Measurements from ENCODE around the gene PCDHA1.
"Not testable (repeated sequence)": the region's sequence is repeated elsewhere in the genome, so short reads cannot be mapped to it uniquely, and the experiment has no call there.

The PCDHA1 gene

DNA sequence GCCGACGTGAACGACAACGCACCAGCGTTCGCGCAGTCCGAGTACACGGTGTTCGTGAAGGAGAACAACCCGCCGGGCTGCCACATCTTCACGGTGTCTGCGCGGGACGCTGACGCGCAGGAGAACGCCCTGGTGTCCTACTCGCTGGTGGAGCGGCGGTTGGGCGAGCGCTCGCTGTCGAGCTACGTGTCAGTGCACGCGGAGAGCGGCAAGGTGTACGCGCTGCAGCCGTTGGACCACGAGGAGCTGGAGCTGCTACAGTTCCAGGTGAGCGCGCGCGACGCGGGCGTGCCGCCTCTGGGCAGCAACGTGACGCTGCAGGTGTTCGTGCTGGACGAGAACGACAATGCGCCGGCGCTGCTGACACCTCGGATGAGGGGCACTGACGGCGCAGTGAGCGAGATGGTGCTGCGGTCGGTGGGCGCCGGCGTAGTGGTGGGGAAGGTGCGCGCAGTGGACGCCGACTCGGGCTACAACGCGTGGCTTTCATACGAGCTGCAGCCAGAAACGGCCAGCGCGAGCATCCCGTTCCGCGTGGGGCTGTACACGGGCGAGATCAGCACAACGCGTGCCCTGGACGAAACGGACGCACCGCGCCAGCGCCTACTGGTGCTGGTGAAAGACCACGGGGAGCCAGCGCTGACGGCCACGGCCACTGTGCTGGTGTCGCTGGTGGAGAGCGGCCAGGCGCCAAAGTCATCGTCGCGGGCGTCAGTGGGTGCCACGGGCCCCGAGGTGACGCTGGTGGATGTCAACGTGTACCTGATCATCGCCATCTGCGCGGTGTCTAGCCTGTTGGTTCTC is 64.1 kb downstream of the PCDHA1 start:
- not testable (repeated sequence) for DNase-seq (ENCODE audit: low read depth)

DNA sequence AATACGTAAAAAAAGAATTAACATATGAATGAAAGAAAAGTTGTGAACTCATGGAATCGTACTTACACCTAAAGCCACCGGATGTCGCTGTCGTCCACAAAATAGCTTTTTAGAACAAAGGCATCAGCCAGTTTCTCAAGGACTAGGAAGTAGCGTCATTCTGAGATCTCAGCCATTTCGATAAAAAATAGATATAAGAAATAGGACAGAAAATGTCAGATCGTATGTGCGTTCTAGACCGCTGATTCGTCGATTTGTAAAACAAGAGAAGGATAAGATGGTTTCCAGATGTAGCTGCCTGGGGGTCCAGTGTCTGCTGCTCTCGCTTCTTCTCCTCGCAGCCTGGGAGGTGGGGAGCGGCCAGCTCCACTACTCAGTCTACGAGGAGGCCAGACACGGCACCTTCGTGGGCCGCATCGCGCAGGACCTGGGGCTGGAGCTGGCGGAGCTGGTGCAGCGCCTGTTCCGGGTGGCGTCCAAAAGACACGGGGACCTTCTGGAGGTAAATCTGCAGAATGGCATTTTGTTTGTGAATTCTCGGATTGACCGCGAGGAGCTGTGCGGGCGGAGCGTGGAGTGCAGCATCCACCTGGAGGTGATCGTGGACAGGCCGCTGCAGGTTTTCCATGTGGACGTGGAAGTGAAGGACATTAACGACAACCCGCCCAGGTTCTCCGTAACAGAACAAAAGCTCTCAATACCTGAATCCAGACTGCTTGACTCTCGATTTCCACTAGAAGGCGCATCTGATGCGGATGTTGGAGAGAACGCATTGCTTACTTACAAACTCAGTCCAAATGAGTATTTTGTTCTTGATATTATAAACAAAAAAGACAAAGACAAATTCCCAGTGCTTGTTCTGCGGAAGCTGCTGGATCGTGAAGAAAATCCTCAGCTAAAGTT is 70.1 kb downstream of the PCDHA1 start, which contains the start of gene PCDHA10:
Gene PCDHA10 (plus strand): TSS at position 126 of the 903 bp plus-strand sequence. CDS start 152 bp downstream, at position 278.
- DNase-seq (ENCODE audit: low read depth) = no peak

DNA sequence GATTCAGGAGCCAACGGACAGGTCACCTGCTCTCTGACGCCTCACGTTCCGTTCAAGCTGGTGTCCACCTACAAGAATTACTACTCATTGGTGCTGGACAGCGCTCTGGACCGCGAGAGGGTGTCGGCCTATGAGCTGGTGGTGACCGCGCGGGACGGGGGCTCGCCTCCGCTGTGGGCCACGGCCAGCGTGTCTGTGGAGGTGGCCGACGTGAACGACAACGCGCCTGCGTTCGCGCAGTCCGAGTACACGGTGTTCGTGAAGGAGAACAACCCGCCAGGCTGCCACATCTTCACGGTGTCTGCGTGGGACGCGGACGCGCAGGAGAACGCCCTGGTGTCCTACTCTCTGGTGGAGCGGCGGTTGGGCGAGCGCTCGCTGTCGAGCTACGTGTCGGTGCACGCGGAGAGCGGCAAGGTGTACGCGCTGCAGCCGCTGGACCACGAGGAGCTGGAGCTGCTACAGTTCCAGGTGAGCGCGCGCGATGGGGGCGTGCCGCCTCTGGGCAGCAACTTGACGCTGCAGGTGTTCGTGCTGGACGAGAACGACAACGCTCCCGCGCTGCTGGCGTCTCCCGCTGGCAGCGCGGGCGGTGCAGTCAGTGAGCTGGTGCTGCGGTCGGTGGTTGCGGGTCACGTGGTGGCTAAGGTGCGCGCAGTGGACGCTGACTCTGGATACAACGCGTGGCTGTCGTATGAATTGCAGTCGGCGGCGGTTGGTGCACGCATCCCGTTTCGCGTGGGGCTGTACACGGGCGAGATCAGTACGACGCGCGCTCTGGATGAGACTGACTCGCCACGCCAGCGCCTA is 71.4 kb downstream of the PCDHA1 start:
- no peak for DNase-seq (ENCODE audit: low read depth)

DNA sequence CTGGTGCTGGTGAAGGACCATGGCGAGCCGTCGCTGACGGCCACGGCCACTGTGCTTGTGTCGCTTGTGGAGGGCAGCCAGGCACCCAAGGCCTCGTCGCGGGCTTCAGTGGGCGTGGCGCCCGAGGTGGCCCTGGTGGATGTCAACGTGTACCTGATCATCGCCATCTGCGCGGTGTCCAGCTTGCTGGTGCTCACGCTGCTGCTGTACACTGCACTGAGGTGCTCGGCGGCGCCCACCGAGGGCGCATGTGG is 72.0 kb downstream of the PCDHA1 start:
- DNase-seq (ENCODE audit: low read depth) = no peak

DNA sequence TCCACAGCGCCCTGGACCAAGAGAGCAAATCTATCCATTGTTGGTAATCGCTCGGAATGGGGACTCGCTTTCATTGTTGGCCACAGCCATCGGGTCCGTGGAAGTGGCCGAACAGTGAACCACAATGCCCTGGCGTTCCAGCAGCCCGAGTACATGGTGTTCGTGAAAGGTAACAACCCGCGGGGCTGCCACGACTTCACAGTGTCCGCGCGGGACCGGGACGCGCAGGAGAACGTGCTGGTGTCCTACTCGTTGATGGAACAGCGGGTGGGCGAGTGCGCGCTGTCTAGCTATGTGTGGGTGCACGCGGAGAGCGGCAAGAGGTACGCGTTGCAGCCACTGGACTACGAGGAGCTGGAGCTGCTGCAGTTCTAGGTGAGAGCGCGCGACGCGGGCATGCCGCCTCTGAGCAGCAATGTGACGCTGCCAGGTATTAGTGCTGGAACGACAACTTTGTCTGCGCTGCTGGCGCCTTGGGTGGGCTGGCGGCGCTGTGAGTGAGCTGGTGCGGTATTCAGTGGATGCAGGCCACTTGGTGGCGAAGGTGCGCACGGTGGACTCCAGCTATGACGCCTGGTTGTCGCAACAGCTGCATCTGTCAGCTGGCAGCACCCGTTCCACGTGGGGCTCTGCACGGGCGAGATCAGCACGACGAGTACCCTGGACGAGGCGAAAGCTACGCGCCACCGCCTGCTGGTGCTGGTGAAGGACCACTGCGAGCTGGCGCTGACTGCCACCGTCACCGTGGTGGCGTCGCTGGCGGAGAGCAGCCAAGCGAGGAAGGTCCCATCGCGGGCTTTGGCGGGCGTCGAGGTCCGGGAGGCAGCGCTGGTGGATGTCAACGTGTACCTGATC is 76.7 kb downstream of the PCDHA1 start:
- DNase-seq (ENCODE audit: low read depth) = no peak

DNA sequence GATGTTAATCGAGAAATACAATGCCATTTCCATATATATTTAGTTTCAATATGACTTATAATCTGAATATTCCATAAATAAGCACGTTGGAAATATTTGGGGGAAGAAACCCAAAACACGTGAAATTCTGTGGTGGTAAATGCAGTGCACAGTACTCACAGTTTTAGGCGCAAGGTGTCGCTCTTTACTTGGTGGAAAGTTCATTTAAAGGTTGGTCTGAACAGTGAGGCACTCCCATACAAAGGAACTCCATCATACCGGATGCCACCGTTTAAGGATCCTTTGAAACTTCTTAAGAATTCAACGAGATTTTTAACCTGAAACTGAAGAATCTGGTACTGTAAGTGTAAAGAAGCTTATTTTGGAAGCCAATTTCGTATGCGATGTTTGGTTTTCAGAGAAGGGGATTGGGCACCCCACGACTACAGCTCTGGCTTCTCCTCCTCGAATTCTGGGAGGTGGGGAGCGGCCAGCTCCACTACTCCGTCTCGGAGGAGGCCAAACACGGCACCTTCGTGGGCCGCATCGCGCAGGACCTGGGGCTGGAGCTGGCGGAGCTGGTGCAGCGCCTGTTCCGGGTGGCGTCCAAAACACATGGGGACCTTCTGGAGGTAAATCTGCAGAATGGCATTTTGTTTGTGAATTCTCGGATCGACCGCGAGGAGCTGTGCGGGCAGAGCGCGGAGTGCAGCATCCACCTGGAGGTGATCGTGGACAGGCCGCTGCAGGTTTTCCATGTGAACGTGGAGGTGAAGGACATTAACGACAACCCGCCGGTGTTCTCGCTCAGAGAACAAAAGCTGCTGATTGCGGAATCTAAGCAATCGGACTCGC is 83.0 kb downstream of the PCDHA1 start, which contains the start of gene PCDHA11:
Gene PCDHA11 (plus strand): TSS at position 237 of the 834 bp plus-strand sequence. CDS start 147 bp downstream, at position 384.
- DNase-seq (ENCODE audit: low read depth) = no peak

DNA sequence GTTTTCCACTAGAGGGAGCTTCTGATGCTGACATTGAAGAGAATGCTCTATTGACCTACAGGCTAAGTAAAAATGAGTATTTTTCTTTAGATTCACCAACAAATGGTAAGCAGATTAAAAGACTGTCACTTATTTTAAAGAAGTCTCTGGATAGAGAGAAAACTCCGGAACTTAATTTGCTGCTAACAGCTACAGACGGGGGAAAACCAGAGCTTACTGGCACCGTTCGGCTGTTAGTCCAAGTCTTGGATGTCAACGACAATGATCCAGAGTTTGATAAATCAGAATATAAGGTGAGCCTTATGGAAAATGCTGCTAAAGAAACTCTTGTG is 83.6 kb downstream of the PCDHA1 start:
- DNase-seq (ENCODE audit: low read depth) = no peak

DNA sequence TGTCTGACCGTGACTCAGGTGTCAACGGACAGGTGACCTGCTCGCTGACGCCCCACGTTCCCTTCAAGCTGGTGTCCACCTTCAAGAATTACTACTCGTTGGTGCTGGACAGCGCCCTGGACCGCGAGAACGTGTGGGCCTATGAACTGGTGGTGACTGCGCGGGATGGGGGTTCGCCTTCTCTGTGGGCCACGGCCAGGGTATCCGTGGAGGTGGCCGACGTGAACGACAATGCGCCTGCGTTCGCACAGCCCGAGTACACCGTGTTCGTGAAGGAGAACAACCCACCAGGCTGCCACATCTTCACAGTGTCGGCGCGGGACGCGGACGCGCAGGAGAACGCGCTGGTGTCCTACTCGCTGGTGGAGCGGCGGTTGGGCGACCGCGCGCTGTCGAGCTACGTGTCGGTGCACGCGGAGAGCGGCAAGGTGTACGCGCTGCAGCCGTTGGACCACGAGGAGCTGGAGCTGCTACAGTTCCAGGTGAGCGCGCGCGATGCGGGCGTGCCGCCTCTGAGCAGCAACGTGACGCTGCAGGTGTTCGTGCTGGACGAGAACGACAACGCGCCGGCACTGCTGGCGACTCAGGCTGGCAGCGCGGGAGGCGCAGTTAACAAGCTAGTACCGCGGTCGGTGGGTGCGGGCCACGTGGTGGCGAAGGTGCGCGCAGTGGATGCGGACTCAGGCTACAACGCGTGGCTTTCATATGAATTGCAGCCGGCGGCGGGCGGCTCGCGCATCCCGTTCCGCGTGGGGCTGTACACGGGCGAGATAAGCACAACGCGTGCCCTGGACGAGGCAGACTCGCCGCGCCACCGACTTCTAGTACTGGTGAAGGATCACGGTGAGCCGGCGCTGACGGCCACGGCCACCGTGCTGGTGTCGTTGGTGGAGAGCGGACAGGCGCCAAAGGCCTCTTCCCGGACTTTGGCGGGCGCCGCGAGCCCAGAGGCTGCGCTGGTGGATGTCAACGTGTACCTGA is 84.6 kb downstream of the PCDHA1 start:
- DNase-seq (ENCODE audit: low read depth) = no peak

DNA sequence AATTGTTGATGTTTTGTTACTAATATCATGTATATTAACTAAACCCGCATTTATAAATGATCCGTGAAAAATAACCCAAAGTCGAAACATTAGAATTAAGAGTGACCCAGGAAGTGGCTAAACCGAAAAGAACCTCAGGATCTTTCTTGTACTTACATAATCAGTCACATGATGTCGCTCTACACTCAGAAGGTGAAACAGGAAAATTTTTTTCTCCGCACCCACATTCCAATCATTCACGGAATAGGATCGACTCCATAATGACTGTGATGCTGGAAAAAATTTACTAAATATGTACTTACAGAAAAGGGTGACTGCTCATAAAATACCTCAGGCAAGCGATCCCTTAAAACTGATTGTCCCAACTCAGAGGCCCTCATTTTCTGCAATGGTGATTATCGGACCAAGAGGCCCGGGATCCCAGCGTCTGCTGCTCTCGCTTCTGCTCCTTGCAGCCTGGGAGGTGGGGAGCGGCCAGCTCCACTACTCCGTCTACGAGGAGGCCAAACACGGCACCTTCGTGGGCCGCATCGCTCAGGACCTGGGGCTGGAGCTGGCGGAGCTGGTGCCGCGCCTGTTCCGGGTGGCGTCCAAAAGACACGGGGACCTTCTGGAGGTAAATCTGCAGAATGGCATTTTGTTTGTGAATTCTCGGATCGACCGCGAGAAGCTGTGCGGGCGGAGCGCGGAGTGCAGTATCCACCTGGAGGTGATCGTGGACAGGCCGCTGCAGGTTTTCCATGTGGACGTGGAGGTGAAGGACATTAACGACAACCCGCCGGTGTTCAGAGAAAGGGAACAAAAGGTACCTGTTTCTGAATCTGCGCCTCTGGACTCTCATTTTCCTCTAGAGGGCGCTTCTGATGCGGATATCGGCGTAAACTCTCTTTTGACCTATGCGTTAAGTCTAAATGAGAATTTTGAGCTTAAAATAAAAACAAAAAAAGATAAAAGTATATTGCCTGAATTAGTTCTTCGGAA is 89.4 kb downstream of the PCDHA1 start, which contains the start of gene PCDHA12:
Gene PCDHA12 (plus strand): TSS at position 224 of the 981 bp plus-strand sequence. CDS start 165 bp downstream, at position 389.
- DNase-seq (ENCODE audit: low read depth) = no peak

DNA sequence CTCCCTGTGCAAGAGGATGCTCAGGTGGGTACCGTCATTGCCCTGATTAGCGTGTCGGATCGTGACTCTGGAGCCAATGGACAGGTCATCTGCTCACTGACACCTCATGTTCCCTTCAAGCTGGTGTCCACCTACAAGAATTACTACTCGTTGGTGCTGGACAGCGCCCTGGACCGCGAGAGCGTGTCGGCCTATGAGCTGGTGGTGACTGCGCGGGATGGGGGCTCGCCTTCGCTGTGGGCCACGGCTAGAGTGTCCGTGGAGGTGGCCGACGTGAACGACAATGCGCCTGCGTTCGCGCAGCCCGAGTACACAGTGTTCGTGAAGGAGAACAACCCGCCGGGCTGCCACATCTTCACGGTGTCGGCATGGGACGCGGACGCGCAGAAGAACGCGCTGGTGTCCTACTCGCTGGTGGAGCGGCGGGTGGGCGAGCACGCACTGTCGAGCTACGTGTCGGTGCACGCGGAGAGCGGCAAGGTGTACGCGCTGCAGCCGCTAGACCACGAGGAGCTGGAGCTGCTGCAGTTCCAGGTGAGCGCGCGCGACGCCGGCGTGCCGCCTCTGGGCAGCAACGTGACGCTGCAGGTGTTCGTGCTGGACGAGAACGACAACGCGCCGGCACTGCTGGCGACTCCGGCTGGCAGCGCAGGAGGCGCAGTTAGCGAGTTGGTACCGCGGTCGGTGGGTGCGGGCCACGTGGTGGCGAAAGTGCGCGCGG is 90.8 kb downstream of the PCDHA1 start:
- not testable (repeated sequence) for DNase-seq (ENCODE audit: low read depth)

DNA sequence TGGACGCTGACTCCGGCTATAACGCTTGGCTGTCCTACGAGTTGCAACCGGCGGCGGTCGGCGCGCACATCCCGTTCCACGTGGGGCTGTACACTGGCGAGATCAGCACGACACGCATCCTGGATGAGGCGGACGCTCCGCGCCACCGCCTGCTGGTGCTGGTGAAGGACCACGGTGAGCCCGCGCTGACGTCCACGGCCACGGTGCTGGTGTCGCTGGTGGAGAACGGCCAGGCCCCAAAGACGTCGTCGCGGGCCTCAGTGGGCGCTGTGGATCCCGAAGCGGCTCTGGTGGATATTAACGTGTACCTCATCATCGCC is 91.3 kb downstream of the PCDHA1 start:
- DNase-seq (ENCODE audit: low read depth) = no peak

DNA sequence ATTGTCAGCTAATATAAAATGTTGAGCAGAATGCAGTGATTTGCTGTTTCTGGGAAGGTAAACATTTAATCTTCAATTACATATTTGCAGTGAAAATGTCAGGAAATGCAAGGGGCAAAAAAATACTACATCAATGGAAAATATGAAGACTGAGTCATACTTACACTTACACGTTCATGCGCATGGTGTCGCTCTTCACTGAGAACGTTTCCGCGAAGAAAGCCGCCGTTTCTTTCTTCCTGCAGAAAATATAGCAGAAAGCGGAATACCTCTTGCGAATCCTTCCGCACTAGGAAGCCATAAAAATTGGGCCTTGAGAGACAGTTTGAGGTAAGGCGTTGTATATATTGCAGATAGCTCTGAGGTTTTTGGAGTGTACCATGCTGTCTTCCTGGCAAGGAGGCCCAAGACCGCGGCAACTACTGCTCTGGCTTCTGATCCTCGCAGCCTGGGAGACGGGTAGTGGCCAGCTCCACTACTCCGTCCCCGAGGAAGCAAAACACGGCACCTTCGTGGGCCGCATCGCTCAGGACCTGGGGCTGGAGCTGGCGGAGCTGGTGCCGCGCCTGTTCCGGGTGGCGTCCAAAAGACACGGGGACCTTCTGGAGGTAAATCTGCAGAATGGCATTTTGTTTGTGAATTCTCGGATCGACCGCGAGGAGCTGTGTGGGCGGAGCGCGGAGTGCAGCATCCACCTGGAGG is 96.1 kb downstream of the PCDHA1 start, which contains the start of gene PCDHA13:
Gene PCDHA13 (plus strand): TSS at position 236 of the 702 bp plus-strand sequence. CDS start 145 bp downstream, at position 381.
- DNase-seq (ENCODE audit: low read depth) = no peak

DNA sequence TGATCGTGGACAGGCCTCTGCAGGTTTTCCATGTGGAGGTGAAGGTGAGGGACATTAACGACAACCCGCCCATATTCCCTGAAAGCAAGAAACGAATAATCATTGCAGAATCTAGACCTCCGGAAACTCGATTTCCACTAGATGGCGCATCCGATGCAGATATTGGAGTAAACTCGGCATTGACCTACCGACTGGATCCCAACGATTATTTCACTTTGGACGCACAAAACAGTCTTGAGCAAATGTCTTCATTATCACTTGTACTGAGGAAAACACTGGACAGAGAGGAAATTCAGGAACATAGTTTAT is 96.6 kb downstream of the PCDHA1 start:
- DNase-seq (ENCODE audit: low read depth) = no peak

DNA sequence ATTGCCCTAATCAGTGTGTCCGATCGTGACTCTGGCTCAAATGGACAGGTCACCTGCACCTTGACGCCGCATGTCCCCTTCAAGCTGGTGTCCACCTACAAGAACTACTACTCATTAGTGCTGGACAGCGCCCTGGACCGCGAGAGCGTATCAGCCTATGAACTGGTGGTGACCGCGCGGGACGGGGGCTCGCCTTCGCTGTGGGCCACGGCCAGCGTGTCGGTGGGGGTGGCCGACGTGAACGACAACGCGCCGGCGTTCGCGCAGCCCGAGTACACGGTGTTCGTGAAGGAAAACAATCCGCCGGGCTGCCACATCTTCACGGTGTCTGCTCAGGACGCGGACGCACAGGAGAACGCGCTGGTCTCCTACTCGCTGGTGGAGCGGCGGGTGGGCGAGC is 97.4 kb downstream of the PCDHA1 start:
- DNase-seq (ENCODE audit: low read depth) = no peak

DNA sequence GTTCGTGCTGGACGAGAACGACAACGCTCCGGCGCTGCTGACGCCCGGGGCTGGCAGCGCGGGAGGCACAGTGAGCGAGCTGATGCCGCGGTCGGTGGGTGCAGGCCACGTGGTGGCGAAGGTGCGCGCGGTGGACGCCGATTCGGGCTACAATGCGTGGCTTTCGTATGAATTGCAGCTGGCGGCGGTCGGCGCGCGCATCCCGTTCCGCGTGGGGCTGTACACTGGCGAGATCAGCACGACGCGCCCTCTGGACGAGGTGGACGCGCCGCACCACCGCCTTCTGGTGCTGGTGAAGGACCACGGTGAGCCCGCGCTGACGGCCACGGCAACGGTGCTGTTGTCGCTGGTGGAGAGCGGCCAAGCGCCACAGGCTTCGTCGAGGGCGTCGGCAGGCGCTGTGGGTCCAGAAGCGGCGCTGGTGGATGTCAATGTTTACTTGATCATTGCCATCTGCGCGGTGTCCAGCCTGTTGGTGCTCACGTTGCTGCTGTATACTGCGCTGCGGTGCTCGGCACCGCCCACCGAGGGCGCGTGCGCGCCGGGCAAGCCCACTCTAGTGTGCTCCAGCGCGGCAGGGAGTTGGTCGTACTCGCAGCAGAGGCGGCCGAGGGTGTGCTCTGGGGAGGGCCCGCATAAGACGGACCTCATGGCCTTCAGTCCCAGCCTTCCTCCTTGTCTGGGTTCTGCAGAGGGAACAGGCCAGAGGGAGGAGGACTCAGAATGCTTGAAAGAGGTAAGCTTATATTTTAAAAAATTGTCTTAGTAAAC is 98.2 kb downstream of the PCDHA1 start:
- no peak for DNase-seq (ENCODE audit: low read depth)

DNA sequence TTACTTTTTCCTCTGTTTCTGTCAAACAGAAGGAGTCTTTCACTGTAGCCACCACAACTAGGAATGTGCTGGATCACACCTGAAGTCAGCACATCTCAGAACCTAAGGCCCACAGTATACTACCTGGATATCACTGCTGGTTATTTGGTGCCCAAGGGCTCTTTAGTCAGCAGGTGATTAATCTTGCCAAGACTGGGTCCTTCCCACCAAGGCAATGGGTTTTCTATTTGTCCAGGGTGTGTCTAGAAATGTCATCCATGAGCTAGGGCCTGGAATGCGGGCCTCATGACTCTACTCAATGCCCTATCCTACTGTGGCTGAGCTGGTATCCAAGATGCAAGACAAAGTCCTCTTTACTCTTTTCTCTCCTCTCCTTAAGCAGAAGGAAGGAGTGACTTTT is 130.4 kb downstream of the PCDHA1 start:
- no peak for DNase-seq (ENCODE audit: low read depth)

Measured in T follicular helper cell (primary cell).